ENCODE measurements around the gene TMEM203. TPM values are rescaled to one million over a fixed set of nuclear protein-coding genes. Genes with fewer than 3 reads are reported as not detected.

Gene TMEM203
- total RNA-seq, 1 donor from 2014 or later: 36.5 TPM

- peaks cover 2% of the 10 kb centered on the region for H3K27me3 Mint-ChIP-seq (ENCODE audit: unreplicated experiment)
- peaks cover 2% of the 10 kb centered on the region for H3K4me1 Mint-ChIP-seq (ENCODE audit: low read depth, unreplicated experiment)
- H3K27ac Mint-ChIP-seq (ENCODE audit: unreplicated experiment): no peak within 1 kb of the TSS
- no peak within 1 kb of the TSS for H3K4me3 Mint-ChIP-seq (ENCODE audit: unreplicated experiment)
- no peak for DNase-seq
- no peaks in the 10 kb centered on the region for H3K36me3 Mint-ChIP-seq (ENCODE audit: unreplicated experiment)
- TF ChIP-seq CTCF (IDR thresholded peaks at IDR 0.05; ENCODE audit: partially characterized antibody, unreplicated experiment): no peak
- H3K9me3 Mint-ChIP-seq (ENCODE audit: unreplicated experiment): no peaks in the 10 kb centered on the region
These were observed 25.4 kb upstream of the TMEM203 start, which contains the start of gene SLC34A3 for GRCh38 chr9:137230705-137231371. TSS of gene SLC34A3 (plus strand) at chr9:137230901. CDS start at chr9:137231703, 802 bp downstream.

GRCh38 chr9:137229903-137230704 lies 24.7 kb upstream of the TMEM203 start:
- H3K4me1 Mint-ChIP-seq (ENCODE audit: low read depth, unreplicated experiment): peaks cover 2% of the 10 kb centered on the region
- TF ChIP-seq CTCF (IDR thresholded peaks at IDR 0.05; ENCODE audit: partially characterized antibody, unreplicated experiment): no peak
- no peak overlapping the region for H3K27ac Mint-ChIP-seq (ENCODE audit: unreplicated experiment)
- no peaks in the 10 kb centered on the region for H3K9me3 Mint-ChIP-seq (ENCODE audit: unreplicated experiment)
- H3K27me3 Mint-ChIP-seq (ENCODE audit: unreplicated experiment): peaks cover 2% of the 10 kb centered on the region
- H3K4me3 Mint-ChIP-seq (ENCODE audit: unreplicated experiment): no peak overlapping the region
- no peak for DNase-seq
- no peaks in the 10 kb centered on the region for H3K36me3 Mint-ChIP-seq (ENCODE audit: unreplicated experiment)

GRCh38 chr9:137228968-137229896 lies 23.8 kb upstream of the TMEM203 start:
- no peaks in the 10 kb centered on the region for H3K36me3 Mint-ChIP-seq (ENCODE audit: unreplicated experiment)
- no peak for TF ChIP-seq CTCF (IDR thresholded peaks at IDR 0.05; ENCODE audit: partially characterized antibody, unreplicated experiment)
- H3K27me3 Mint-ChIP-seq (ENCODE audit: unreplicated experiment): peaks cover 2% of the 10 kb centered on the region
- DNase-seq: no peak
- peaks cover 2% of the 10 kb centered on the region for H3K4me1 Mint-ChIP-seq (ENCODE audit: low read depth, unreplicated experiment)
- no peaks in the 10 kb centered on the region for H3K9me3 Mint-ChIP-seq (ENCODE audit: unreplicated experiment)
- no peak overlapping the region for H3K4me3 Mint-ChIP-seq (ENCODE audit: unreplicated experiment)
- no peak overlapping the region for H3K27ac Mint-ChIP-seq (ENCODE audit: unreplicated experiment)

- Mint-ChIP-seq H3K36me3 (ENCODE audit: unreplicated experiment) (no peaks in the 10 kb centered on the region), H3K27me3 (ENCODE audit: unreplicated experiment) (peaks cover 2% of the 10 kb centered on the region), H3K9me3 (ENCODE audit: unreplicated experiment) (no peaks in the 10 kb centered on the region), H3K4me3 (ENCODE audit: unreplicated experiment) (no peak overlapping the region), H3K27ac (ENCODE audit: unreplicated experiment) (no peak overlapping the region), H3K4me1 (ENCODE audit: low read depth, unreplicated experiment) (peaks cover 2% of the 10 kb centered on the region)
- DNase-seq: no peak
- no peak for TF ChIP-seq CTCF (IDR thresholded peaks at IDR 0.05; ENCODE audit: partially characterized antibody, unreplicated experiment)
These were observed 23.1 kb upstream of the TMEM203 start for GRCh38 chr9:137228506-137228967.

All from glutamatergic neuron (in vitro differentiated cells).